ENCODE results near the gene KRTAP4-5. TPM values are rescaled to one million over a fixed set of nuclear protein-coding genes. Genes with fewer than 3 reads are reported as not detected.
"Not testable (repeated sequence)": the region's sequence is repeated elsewhere in the genome, so short reads cannot be mapped to it uniquely, and the experiment has no call there.

Gene KRTAP4-5
- total RNA-seq, 1 donor from 2014 or later = not detected

DNA sequence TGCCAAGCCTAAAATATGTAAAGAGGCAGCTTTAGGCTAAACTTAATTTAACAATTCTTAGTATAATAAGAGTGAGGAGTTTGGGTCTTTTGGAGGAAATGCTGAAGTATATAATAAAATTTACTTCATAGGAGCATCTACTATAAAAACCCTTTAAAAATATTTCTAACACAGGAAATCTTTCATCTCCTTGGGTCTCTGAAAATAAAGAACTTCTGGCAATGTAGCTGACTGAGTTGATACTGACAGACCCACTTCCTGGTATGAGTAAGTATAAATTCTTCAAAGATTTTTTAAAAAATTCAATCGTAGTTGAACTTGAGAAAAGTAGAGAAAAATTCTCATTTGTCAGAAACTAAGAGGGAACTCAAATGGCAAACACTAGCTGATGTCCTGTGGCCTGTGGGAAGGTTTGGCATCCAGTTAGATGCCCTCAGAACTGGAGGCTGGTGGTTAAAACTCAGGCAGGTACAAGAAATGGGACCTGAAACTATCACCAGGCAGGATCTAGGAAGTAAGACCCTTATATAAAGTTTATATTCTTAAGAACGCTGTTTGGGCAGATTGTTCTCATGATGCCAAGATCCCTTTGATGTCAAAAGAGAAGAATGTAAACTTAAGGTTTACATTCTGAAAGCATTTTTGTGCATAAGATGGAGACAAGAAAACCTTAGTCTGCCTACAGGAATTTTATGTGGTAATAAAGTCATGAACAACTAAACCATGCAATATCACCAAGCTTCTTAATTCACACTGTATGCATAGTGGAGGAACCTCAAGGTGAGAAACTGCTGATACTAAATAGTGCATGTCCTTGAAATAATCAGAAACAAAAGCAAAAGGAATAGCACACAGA, 15.5 kb downstream of the KRTAP4-5 start:
- peaks cover 5% of the 10 kb centered on the region for H3K36me3 Mint-ChIP-seq (ENCODE audit: unreplicated experiment)
- peaks cover 14% of the 10 kb centered on the region for H3K9me3 Mint-ChIP-seq (ENCODE audit: unreplicated experiment)
- H3K4me3 Mint-ChIP-seq (ENCODE audit: unreplicated experiment) = no peak overlapping the region
- DNase-seq (ENCODE audit: extremely low spot score, unreplicated experiment) = no peak
- no peaks in the 10 kb centered on the region for H3K27me3 Mint-ChIP-seq (ENCODE audit: unreplicated experiment)
- TF ChIP-seq, protein P1, sequence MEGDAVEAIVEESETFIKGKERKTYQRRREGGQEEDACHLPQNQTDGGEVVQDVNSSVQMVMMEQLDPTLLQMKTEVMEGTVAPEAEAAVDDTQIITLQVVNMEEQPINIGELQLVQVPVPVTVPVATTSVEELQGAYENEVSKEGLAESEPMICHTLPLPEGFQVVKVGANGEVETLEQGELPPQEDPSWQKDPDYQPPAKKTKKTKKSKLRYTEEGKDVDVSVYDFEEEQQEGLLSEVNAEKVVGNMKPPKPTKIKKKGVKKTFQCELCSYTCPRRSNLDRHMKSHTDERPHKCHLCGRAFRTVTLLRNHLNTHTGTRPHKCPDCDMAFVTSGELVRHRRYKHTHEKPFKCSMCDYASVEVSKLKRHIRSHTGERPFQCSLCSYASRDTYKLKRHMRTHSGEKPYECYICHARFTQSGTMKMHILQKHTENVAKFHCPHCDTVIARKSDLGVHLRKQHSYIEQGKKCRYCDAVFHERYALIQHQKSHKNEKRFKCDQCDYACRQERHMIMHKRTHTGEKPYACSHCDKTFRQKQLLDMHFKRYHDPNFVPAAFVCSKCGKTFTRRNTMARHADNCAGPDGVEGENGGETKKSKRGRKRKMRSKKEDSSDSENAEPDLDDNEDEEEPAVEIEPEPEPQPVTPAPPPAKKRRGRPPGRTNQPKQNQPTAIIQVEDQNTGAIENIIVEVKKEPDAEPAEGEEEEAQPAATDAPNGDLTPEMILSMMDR (IDR thresholded peaks at IDR 0.05) = no peak
- peaks cover 7% of the 10 kb centered on the region for H3K4me1 Mint-ChIP-seq (ENCODE audit: unreplicated experiment)
- no peak overlapping the region for H3K27ac Mint-ChIP-seq (ENCODE audit: unreplicated experiment)

- H3K9me3 Mint-ChIP-seq (ENCODE audit: unreplicated experiment) = peaks cover 10% of the 10 kb centered on the region
- no peak for DNase-seq (ENCODE audit: extremely low spot score, unreplicated experiment)
- H3K27ac Mint-ChIP-seq (ENCODE audit: unreplicated experiment) = no peak overlapping the region
- TF ChIP-seq, protein P1 (IDR thresholded peaks at IDR 0.05) = no peak
- peaks cover 7% of the 10 kb centered on the region for H3K4me1 Mint-ChIP-seq (ENCODE audit: unreplicated experiment)
- H3K4me3 Mint-ChIP-seq (ENCODE audit: unreplicated experiment) = no peak overlapping the region
- no peaks in the 10 kb centered on the region for H3K27me3 Mint-ChIP-seq (ENCODE audit: unreplicated experiment)
- no peaks in the 10 kb centered on the region for H3K36me3 Mint-ChIP-seq (ENCODE audit: unreplicated experiment)
These were observed 17.6 kb downstream of the KRTAP4-5 start for GRCh38 chr17:41131979-41132378.

DNA sequence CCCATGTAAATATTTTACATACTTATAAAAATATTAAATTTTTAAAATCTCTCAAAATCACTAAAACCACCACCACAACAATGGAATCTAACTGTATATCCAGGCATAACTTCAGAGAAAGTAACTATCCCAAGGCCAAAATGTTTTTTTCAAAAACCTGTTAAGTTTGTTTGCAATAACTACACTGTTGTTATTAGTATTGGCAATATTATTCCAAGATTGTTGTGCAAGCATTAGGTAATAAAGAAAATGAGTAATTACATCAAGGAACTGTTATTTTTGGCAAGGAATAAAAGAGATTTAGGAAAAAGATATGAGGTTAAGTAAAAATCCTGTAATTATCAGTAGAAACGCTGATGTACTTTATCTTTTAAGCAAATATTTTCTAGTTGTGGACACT, 22.3 kb downstream of the KRTAP4-5 start:
- H3K4me1 Mint-ChIP-seq (ENCODE audit: unreplicated experiment) = peaks cover 19% of the 10 kb centered on the region
- H3K27ac Mint-ChIP-seq (ENCODE audit: unreplicated experiment) = no peak overlapping the region
- peaks cover 12% of the 10 kb centered on the region for H3K9me3 Mint-ChIP-seq (ENCODE audit: unreplicated experiment)
- H3K4me3 Mint-ChIP-seq (ENCODE audit: unreplicated experiment) = no peak overlapping the region
- H3K36me3 Mint-ChIP-seq (ENCODE audit: unreplicated experiment) = no peaks in the 10 kb centered on the region
- TF ChIP-seq, protein P1 (IDR thresholded peaks at IDR 0.05) = no peak
- no peak for DNase-seq (ENCODE audit: extremely low spot score, unreplicated experiment)
- no peaks in the 10 kb centered on the region for H3K27me3 Mint-ChIP-seq (ENCODE audit: unreplicated experiment)

DNA sequence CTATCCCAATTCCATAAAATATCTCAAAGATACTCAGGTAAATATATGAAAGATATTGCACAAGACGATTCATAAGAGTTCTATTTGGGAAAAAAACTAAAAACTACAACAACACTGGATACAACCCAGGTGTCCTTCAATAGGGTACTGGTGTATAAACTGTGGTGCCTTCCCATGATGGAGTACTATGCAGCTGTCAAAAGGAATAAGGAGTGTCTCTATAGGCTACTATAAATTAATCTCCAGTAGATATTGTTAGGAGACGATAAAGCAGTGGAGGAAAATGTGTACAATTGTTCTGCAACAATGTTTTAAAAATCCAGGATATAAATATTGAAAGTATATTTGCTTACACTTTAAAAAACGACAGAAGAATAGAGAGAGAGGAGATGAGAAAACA, 23.2 kb downstream of the KRTAP4-5 start:
- Mint-ChIP-seq H3K27ac (ENCODE audit: unreplicated experiment) (no peak overlapping the region), H3K27me3 (ENCODE audit: unreplicated experiment) (no peaks in the 10 kb centered on the region), H3K9me3 (ENCODE audit: unreplicated experiment) (peaks cover 12% of the 10 kb centered on the region), H3K4me1 (ENCODE audit: unreplicated experiment) (peaks cover 16% of the 10 kb centered on the region), H3K36me3 (ENCODE audit: unreplicated experiment) (no peaks in the 10 kb centered on the region), H3K4me3 (ENCODE audit: unreplicated experiment) (no peak overlapping the region)
- no peak for DNase-seq (ENCODE audit: extremely low spot score, unreplicated experiment)
- TF ChIP-seq, protein P1 (IDR thresholded peaks at IDR 0.05) = no peak

GRCh38 chr17:41125064-41125463, 24.6 kb downstream of the KRTAP4-5 start:
- Mint-ChIP-seq H3K27me3 (ENCODE audit: unreplicated experiment) (no peaks in the 10 kb centered on the region), H3K4me1 (ENCODE audit: unreplicated experiment) (peaks cover 17% of the 10 kb centered on the region), H3K9me3 (ENCODE audit: unreplicated experiment) (peaks cover 12% of the 10 kb centered on the region), H3K27ac (ENCODE audit: unreplicated experiment) (no peak overlapping the region), H3K4me3 (ENCODE audit: unreplicated experiment) (no peak overlapping the region), H3K36me3 (ENCODE audit: unreplicated experiment) (no peaks in the 10 kb centered on the region)
- no peak for DNase-seq (ENCODE audit: extremely low spot score, unreplicated experiment)
- TF ChIP-seq, protein P1 (IDR thresholded peaks at IDR 0.05) = no peak

DNA sequence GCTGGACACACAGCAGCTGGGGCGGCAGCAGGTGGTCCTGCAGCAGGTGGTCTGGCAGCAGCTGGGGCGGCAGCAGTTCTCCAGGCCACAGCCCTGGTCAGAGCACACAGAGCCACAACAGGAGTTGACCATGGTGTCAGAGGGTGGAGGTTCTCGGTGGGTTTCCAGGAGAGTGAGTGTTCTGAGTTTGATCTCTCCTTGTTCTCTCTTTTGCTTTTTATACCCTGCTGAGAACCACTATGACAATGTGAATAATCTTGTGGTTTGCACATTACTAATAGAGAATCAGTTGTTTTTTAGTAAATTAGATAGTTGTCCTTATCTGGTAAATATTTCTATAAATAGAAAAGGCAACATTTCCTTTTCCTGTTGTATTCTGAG, 25.6 kb downstream of the KRTAP4-5 start, which contains the start of gene KRTAP4-12:
TSS of gene KRTAP4-12 (minus strand) at position 192 of the 381 bp plus-strand sequence. CDS start at position 132, 60 bp downstream.
- H3K4me3 Mint-ChIP-seq (ENCODE audit: unreplicated experiment) = not testable (repeated sequence)

GRCh38 chr17:41123292-41123990, 26.2 kb downstream of the KRTAP4-5 start:
- not testable (repeated sequence) for H3K36me3 Mint-ChIP-seq (ENCODE audit: unreplicated experiment); H3K4me3 Mint-ChIP-seq (ENCODE audit: unreplicated experiment); DNase-seq (ENCODE audit: extremely low spot score, unreplicated experiment); H3K27me3 Mint-ChIP-seq (ENCODE audit: unreplicated experiment); H3K9me3 Mint-ChIP-seq (ENCODE audit: unreplicated experiment); H3K27ac Mint-ChIP-seq (ENCODE audit: unreplicated experiment)
- H3K4me1 Mint-ChIP-seq (ENCODE audit: unreplicated experiment) = peaks cover 31% of the 10 kb centered on the region

More for the DNA sequence above, 25.6 kb downstream of the KRTAP4-5 start, which contains the start of gene KRTAP4-12:
- not testable (repeated sequence) for DNase-seq (ENCODE audit: extremely low spot score, unreplicated experiment); H3K9me3 Mint-ChIP-seq (ENCODE audit: unreplicated experiment); H3K27me3 Mint-ChIP-seq (ENCODE audit: unreplicated experiment); H3K36me3 Mint-ChIP-seq (ENCODE audit: unreplicated experiment); H3K27ac Mint-ChIP-seq (ENCODE audit: unreplicated experiment)
- peaks cover 25% of the 10 kb centered on the region for H3K4me1 Mint-ChIP-seq (ENCODE audit: unreplicated experiment)

All from osteocyte (in vitro differentiated cells).